Parathyroid adenoma (tissue), 2 donors: ENCODE results near the gene EXOC4.

Experiments
- H2AFZ ChIP-seq: fragments of 300-600 bp; sonication (generic); one replicate; pipeline ENCODE4 v1.7.0; 2017; ENCODE audit warnings: antibody characterized with exemption, mild to moderate bottlenecking
- H3K27ac ChIP-seq: fragments of 300-600 bp; sonication (generic); one replicate; pipeline ENCODE4 v1.7.0; 2017
- H3K27me3 ChIP-seq: fragments of 300-600 bp; sonication (generic); one replicate; pipeline ENCODE4 v1.7.0; 2017; ENCODE audit warnings: low read length; ENCODE audit not compliant: control insufficient read depth, insufficient read depth
- H3K36me3 ChIP-seq: fragments of 300-600 bp; sonication (generic); one replicate; pipeline ENCODE4 v1.7.0; 2017; ENCODE audit warnings: low read length; ENCODE audit not compliant: control insufficient read depth, insufficient read depth
- H3K4me1 ChIP-seq: fragments of 300-600 bp; sonication (generic); one replicate; pipeline ENCODE4 v1.7.0; 2017; ENCODE audit warnings: control low read depth
- H3K4me2 ChIP-seq: fragments of 300-600 bp; sonication (generic); one replicate; pipeline ENCODE4 v1.7.0; 2017; ENCODE audit warnings: low read length
- H3K4me3 ChIP-seq: fragments of 300-600 bp; sonication (generic); one replicate; pipeline ENCODE4 v1.7.0; 2017; ENCODE audit warnings: low read depth, low read length
- H3K79me2 ChIP-seq: fragments of 300-600 bp; sonication (generic); one replicate; pipeline ENCODE4 v1.7.0; 2017; ENCODE audit warnings: control low read depth
- H3K9ac ChIP-seq: fragments of 300-600 bp; sonication (generic); one replicate; pipeline ENCODE4 v1.7.0; 2017; ENCODE audit warnings: mild to moderate bottlenecking
- H3K9me3 ChIP-seq: fragments of 300-600 bp; sonication (generic); one replicate; pipeline ENCODE4 v1.7.0; 2017; ENCODE audit warnings: low read length; ENCODE audit not compliant: control insufficient read depth
- TF ChIP-seq, protein P1 (sequence below): fragments of 300-600 bp; sonication (generic); IDR thresholded peaks from one replicate; pipeline ENCODE4 v1.7.0; 2017; ENCODE audit warnings: antibody characterized with exemption, mild to moderate bottlenecking
- donor health status: primary hyperparathyroidism.

Gene EXOC4

DNA sequence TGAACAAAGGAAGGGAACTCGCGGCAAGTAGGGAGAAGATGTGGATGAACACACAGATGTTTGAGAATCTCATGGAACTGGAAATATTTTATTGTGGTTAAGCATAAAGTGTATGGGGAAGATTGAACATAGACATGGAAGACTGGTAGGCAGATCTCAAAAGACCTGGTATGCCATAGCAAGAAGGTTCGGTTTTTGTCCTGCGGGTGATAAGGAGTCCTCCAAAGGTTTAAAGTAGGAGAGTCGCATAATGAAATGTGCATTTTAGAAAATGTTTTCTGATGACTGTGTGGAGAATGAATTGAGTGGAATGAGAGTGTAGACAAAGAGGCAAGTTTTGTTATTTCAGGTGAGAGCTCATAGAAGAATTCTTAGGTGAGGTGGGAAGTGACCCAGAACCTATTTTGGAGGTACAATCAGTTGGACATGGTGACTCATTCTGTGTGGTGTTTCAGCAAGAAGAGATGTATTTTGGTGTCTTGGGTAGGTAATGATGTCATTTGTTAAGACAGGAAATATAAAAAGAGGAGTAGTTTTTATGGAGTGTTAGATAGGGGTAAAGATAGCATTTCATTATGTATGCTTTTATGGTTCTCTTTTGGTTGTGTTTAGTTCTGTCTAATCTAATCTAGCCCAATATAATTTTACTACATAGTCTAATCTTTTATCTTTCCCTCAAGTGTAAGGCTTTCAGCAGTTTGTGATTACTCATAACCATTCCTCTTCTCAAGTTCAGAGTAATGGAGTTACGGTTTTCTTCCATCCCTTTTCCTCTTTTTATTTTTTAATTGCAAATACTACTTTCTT, 239.2 kb downstream of the EXOC4 start:
- no peaks in the 10 kb centered on the region for H3K27me3 ChIP-seq
- TF ChIP-seq, protein P1, sequence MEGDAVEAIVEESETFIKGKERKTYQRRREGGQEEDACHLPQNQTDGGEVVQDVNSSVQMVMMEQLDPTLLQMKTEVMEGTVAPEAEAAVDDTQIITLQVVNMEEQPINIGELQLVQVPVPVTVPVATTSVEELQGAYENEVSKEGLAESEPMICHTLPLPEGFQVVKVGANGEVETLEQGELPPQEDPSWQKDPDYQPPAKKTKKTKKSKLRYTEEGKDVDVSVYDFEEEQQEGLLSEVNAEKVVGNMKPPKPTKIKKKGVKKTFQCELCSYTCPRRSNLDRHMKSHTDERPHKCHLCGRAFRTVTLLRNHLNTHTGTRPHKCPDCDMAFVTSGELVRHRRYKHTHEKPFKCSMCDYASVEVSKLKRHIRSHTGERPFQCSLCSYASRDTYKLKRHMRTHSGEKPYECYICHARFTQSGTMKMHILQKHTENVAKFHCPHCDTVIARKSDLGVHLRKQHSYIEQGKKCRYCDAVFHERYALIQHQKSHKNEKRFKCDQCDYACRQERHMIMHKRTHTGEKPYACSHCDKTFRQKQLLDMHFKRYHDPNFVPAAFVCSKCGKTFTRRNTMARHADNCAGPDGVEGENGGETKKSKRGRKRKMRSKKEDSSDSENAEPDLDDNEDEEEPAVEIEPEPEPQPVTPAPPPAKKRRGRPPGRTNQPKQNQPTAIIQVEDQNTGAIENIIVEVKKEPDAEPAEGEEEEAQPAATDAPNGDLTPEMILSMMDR: no peak

DNA sequence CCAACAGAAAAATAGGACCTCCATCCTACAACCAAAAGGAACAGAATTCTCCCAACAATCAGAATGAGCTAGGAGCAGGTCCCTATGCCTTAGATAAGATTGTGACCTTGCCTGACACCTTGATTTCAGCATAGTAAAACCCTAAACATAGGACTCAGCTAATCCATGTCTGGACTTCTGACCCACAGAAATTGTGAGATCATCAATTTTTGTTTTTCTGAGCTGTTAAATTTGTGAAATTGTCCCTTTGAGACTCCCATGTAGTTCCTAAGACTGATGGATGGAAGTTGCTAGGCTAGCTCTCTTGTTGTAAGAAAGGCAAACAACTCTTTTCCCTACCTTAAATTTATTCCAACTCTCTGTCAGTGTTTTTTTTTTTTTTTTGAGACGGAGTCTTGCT, 244.2 kb downstream of the EXOC4 start:
- Histone ChIP-seq H3K4me3 (no peak overlapping the region), H3K9me3 (no peaks in the 10 kb centered on the region), H3K4me2 (no peak overlapping the region), H3K4me1 (no peaks in the 10 kb centered on the region), H3K27me3 (no peaks in the 10 kb centered on the region), H3K36me3 (no peaks in the 10 kb centered on the region), H3K27ac (no peak overlapping the region), H3K79me2 (no peaks in the 10 kb centered on the region), H3K9ac (no peak overlapping the region), H2AFZ (no peak overlapping the region)
- TF ChIP-seq, protein P1: no peak

More for the DNA sequence above, 239.2 kb downstream of the EXOC4 start:
- Histone ChIP-seq H2AFZ (no peak overlapping the region), H3K27ac (no peak overlapping the region), H3K4me1 (no peaks in the 10 kb centered on the region), H3K9ac (no peak overlapping the region), H3K9me3 (no peaks in the 10 kb centered on the region), H3K4me3 (no peak overlapping the region), H3K36me3 (no peaks in the 10 kb centered on the region), H3K4me2 (no peak overlapping the region), H3K79me2 (no peaks in the 10 kb centered on the region)

DNA sequence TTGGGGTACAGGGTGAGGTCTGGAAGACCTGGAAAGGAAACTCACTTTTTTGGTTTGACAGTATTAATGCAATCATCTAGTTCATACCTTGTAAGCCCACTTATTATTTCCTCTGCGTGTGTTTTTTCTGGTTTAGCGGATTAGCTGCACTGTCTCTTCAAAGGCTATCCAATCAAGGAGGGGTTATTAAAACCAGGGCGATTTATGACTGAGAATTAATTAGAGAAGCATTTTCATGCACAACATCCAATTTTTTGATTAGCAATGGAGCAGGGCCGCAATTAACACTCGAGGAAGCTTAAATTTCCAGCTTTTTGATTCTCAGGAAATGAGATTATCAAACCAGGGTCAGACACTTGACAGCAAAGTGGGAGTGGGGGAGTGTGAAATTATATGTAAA, 248.9 kb downstream of the EXOC4 start:
- H2AFZ ChIP-seq: no peak overlapping the region
- H3K4me1 ChIP-seq: no peaks in the 10 kb centered on the region
- no peaks in the 10 kb centered on the region for H3K36me3 ChIP-seq
- no peak overlapping the region for H3K27ac ChIP-seq
- H3K9ac ChIP-seq: no peak overlapping the region
- TF ChIP-seq, protein P1: no peak
- no peak overlapping the region for H3K4me2 ChIP-seq
- no peaks in the 10 kb centered on the region for H3K79me2 ChIP-seq
- no peak overlapping the region for H3K4me3 ChIP-seq
- no peaks in the 10 kb centered on the region for H3K27me3 ChIP-seq
- no peaks in the 10 kb centered on the region for H3K9me3 ChIP-seq

DNA sequence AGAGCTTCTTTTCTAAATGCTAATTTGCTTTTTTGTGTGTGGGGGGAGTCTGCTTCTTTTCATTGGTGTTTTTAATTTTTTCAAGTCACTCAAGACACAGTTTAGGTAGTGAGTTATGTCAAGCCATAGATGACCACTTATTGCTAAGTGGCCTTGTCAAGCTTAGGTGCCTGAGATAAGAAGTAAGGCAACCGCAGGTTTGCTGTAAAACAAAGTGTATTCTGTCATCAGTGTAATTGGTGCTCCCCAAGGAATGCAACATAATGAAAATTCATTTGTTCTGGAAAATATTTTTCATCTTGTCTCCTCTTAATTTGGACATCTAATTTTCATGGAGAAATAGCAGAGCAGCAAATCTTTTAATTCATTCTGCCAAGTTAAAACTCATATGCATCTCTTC, 249.6 kb downstream of the EXOC4 start:
- Histone ChIP-seq H3K4me1 (no peaks in the 10 kb centered on the region), H2AFZ (no peak overlapping the region), H3K79me2 (no peaks in the 10 kb centered on the region), H3K9ac (no peak overlapping the region), H3K27me3 (no peaks in the 10 kb centered on the region), H3K27ac (no peak overlapping the region), H3K4me2 (no peak overlapping the region), H3K4me3 (no peak overlapping the region), H3K9me3 (no peaks in the 10 kb centered on the region), H3K36me3 (no peaks in the 10 kb centered on the region)
- TF ChIP-seq, protein P1: no peak

DNA sequence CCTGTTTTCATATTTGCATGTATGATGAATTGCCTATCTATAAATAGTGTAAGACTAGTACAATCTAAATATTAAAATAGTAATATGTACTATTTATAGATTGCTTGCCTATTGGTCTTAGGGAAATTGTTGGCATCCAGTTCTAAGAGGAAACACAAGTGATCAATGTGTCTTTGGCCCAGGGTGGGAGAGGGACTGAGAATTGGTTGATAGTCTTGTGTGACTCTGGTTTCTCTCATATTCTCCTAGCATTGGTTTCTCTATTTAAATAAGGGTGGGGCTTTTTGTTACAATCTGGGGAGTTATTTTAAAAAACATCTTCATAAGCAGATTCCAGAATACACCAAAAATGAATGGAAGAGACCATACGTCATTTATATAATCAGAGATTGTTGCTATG, 250.1 kb downstream of the EXOC4 start:
- H3K4me3 ChIP-seq: no peak overlapping the region
- TF ChIP-seq, protein P1: no peak
- no peak overlapping the region for H3K27ac ChIP-seq
- no peak overlapping the region for H3K4me2 ChIP-seq
- H3K9me3 ChIP-seq: no peaks in the 10 kb centered on the region
- H3K27me3 ChIP-seq: no peaks in the 10 kb centered on the region
- no peaks in the 10 kb centered on the region for H3K79me2 ChIP-seq
- no peaks in the 10 kb centered on the region for H3K36me3 ChIP-seq
- no peak overlapping the region for H3K9ac ChIP-seq
- no peak overlapping the region for H2AFZ ChIP-seq
- H3K4me1 ChIP-seq: no peaks in the 10 kb centered on the region
